ENCODE results near the gene DHRSX.
"Not testable (repeated sequence)": the region's sequence is repeated elsewhere in the genome, so short reads cannot be mapped to it uniquely, and the experiment has no call there.

DHRSX gene

DNA sequence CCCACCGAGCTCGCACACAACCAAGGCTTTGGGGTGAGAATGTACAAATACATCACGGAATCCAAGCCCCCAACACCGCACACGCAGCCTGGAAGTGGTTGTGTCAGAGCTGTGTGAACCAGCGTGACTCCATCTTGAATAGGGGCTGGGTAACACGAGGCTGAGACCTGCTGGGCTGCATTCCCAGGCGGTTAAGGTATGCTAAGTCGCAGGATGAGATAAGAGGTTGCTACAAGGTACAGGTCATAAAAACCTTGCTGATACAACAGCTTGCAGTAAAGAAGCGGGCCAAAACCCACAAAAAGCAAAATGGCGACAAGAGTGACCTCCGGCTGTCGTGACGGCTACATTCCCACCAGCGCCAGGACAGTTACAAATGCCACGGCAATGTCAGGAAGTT is 258.4 kb downstream of the DHRSX start:
- DNase-seq = no peak

- not testable (repeated sequence) for DNase-seq
Observed at GRCh38 chrX:2241496-2241895, 259.3 kb downstream of the DHRSX start.

- DNase-seq = not testable (repeated sequence)
Observed at GRCh38 chrX:2240761-2241160, 260.0 kb downstream of the DHRSX start.

- no peak for DNase-seq
Observed at GRCh38 chrX:2237976-2238375, 262.8 kb downstream of the DHRSX start.

- DNase-seq = no peak
Observed at GRCh38 chrX:2231570-2232192, 269.1 kb downstream of the DHRSX start.

DNA sequence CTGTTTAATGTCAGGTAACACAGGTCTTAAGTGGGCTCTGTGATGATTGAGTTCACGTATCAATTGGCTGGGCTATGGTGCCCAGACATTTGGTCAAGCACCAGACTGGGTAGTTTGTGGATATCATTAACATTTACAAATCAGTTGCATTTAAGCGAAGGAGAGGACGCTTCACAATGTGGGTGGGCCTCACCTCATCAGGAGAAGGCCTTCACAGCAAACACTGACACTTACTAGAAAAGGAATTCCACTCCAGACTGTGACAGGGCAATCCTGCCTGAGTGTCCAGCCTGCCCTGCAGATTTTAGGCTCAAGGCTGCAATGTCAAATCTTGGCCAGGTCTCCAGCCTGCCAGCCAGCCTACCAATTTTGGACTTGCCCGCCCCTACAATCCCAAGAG is 270.3 kb downstream of the DHRSX start:
- DNase-seq = no peak

- no peak for DNase-seq
Observed at GRCh38 chrX:2228536-2228935, 272.2 kb downstream of the DHRSX start.

GRCh38 chrX:2226906-2227656 is 273.7 kb downstream of the DHRSX start:
- DNase-seq = no peak

DNA sequence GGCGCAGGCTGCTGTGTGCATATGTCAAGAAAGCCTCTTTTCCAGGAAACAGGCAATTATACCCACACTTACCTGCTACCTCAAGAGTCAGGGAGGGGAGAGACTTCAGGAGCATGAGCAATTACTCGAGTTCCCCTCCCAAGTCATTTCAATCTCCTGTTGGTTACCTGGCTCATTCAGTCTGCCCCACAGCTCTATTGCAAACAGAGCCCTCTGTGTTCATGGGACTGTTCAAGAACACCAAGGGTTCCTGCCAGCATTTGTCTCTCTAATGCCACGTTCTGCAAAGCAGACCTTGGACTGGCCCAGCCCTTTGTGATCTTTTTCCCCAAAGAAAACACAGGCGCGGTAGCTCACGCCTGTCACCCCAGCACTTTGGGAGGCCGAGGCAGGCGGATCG is 274.6 kb downstream of the DHRSX start:
- DNase-seq = no peak

DNA sequence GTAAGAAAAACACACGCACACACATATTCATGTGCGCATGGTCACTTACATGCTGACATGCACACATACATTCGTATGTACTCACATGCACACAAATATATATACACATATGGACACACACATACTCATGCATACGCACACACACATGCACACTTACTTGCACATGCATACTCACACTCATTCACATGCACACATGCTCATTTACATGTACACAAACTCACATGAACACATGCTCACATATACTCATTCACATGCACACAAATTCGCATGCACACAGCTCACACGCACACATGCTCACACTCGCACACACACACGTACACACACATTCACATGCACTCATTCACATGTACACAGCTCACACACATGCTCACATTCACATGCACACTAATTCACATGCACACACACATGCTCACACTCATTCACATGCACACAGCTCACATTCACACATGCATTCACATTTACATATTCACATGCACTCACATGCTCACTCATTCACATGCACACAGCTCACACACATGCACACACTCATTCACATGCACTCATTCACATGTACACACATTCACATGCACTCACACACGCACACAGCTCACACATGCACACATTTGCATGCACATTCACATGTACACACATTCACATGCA is 276.1 kb downstream of the DHRSX start:
- no peak for DNase-seq

DNA sequence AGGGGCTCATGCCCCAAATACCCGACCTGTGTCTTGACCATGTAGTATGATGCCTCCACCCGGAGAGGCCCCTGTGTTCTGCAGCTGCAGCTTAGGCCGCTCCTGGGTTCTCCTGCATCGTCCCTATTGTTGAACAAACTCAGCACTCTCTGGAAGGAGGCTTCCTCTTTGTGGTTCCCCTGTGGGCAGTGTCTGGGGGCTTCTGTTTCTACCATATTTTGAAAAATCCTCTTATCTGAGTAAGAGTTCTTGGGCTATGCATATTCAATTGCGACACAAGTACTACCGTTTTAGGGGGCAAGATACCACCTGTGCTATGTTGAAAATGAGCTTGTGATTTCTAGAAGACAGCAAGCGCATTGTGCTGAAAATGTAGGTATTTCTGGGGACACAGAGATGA is 276.6 kb downstream of the DHRSX start:
- no peak for DNase-seq

GRCh38 chrX:2220829-2221567 is 279.8 kb downstream of the DHRSX start:
- no peak for DNase-seq

- no peak for DNase-seq
Observed at GRCh38 chrX:2220296-2220695, 280.5 kb downstream of the DHRSX start.

DNA sequence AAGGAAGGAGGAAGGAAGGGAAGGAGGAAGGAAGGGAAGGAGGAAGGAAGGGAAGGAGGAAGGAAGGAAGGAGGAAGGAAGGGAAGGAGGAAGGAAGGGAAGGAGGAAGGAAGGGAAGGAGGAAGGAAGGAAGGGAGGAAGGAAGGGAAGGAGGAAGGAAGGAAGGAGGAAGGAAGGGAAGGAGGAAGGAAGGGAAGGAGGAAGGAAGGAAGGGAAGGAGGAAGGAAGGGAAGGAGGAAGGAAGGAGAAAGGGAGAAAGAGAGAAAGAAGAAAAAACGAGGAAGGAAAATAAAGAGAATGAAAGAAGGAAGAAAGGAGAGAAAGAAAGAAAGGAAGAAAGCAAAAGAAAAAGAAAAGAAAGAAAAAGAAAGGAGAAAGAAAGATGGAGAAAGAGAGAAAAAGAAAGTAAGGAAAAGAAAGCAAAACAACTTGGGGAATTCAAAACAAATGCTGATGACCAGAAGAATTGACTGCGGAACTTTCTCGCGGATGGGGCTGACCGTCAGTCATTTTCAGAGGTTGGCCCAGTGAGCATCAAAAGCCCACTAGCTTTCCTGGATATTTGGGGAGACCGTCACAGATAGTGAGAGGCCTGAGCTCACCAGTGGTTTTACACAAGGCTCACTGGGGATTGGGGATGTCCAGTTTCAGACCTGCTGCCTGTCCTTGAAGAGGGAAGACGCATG is 286.5 kb downstream of the DHRSX start:
- DNase-seq = not testable (repeated sequence)

DNA sequence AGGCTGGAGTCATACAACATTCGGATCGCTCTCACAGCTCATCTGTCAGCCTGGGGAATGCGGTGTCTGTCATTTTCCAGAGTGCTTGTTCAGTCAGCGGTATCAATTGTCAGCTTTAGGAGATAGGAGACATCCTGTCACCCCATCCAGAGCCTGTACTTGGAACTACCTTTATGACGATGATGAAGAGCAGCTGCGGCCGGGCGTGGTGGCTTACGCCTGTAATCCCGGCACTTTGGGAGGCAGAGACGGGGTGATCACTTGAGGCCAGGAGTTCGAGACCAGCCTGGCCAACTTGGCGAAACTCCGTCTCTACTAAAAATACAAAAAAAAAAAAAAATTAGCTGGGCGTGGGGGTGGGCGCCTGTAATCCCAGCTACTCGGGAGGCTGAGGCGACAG is 289.1 kb downstream of the DHRSX start:
- not testable (repeated sequence) for DNase-seq

- no peak for DNase-seq
Observed at GRCh38 chrX:2193273-2193592, 307.5 kb downstream of the DHRSX start.

GRCh38 chrX:2192584-2193272 is 308.0 kb downstream of the DHRSX start:
- no peak for DNase-seq

GRCh38 chrX:2188840-2189239 is 311.9 kb downstream of the DHRSX start:
- DNase-seq = no peak

DNA sequence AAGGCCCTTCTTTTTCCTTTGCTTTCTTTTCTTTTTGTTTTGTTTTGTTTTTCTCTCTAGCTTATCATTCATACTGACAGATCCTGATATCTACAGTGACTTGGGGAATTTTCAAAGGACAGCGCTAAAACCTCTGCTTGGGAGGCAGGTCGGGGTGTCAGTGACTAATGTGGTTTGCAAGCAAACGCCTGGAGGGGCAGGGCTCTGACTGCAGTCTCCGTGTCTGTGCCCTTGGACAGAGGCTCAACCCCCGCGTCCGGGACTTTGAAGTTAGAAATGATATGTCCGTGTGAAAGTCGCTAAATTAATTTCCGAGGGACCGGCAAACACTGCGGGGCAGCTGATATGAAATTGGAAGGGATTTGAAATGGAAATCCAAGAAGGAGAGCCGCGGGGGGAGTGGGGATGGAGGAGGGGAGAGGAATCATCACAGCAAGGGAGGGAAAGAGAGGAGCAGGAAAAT is 312.4 kb downstream of the DHRSX start:
- DNase-seq = no peak

- DNase-seq = no peak
Observed at GRCh38 chrX:2187352-2188115, 313.2 kb downstream of the DHRSX start.

- DNase-seq = no peak
Observed at GRCh38 chrX:2185341-2186082, 315.3 kb downstream of the DHRSX start.
